GM23248 (cell line): ENCODE results near the gene DMWD.

Source experiments
- EZH2 ChIP-seq: fragments of 200-600 bp; sonication (generic); IDR thresholded peaks from 2 replicates; pipeline ENCODE4 v1.6.1; 2018; ENCODE audit warnings: antibody characterized with exemption, mild to moderate bottlenecking; ENCODE audit not compliant: insufficient read depth, poor library complexity, severe bottlenecking
- EZH2phosphoT487 ChIP-seq: fragments of 200-600 bp; sonication (generic); IDR thresholded peaks from 2 replicates; pipeline ENCODE4 v1.6.1; 2018; ENCODE audit warnings: antibody characterized with exemption, moderate library complexity, mild to moderate bottlenecking, low read depth; ENCODE audit not compliant: insufficient read depth

- TF ChIP-seq EZH2phosphoT487 (no peak), EZH2 (no peak)
These were observed 38.3 kb downstream of the DMWD start for GRCh38 chr19:45754323-45754722.
